HG03558 (cell line): ENCODE measurements around the gene TBC1D16.

ENCODE experiments used
- ATAC-seq: cut with Tn5 transposase; IDR thresholded peaks from one replicate; pipeline ENCODE4 v1.9.1; 2021; ENCODE audit warnings: moderate number of reproducible peaks; ENCODE audit not compliant: unreplicated experiment; ENCODE audit errors: extremely low read depth

Gene TBC1D16

GRCh38 chr17:79942591-79943346 is 92.9 kb downstream of the TBC1D16 start:
- no peak for ATAC-seq

GRCh38 chr17:79942011-79942405 is 93.7 kb downstream of the TBC1D16 start:
- ATAC-seq: no peak

- ATAC-seq: no peak
These were observed 94.3 kb downstream of the TBC1D16 start for GRCh38 chr17:79941088-79942010.

GRCh38 chr17:79940459-79941087 is 95.1 kb downstream of the TBC1D16 start:
- no peak for ATAC-seq

- ATAC-seq: no peak
These were observed 95.8 kb downstream of the TBC1D16 start for GRCh38 chr17:79939755-79940458.

GRCh38 chr17:79939094-79939435 is 96.6 kb downstream of the TBC1D16 start:
- ATAC-seq: no peak

GRCh38 chr17:79938336-79939093 is 97.2 kb downstream of the TBC1D16 start:
- ATAC-seq: no peak

GRCh38 chr17:79937391-79938335 is 98.0 kb downstream of the TBC1D16 start:
- ATAC-seq: no peak

- ATAC-seq: no peak
These were observed 98.9 kb downstream of the TBC1D16 start for GRCh38 chr17:79936641-79937381.

- ATAC-seq: no peak
These were observed 99.6 kb downstream of the TBC1D16 start for GRCh38 chr17:79936050-79936449.

- no peak for ATAC-seq
These were observed 100.3 kb downstream of the TBC1D16 start for GRCh38 chr17:79935197-79935885.

- ATAC-seq: no peak
These were observed 101.1 kb downstream of the TBC1D16 start for GRCh38 chr17:79934653-79934970.

- no peak for ATAC-seq
These were observed 101.6 kb downstream of the TBC1D16 start for GRCh38 chr17:79933863-79934652.

- no peak for ATAC-seq
These were observed 103.0 kb downstream of the TBC1D16 start for GRCh38 chr17:79932451-79933306.

- ATAC-seq: no peak
These were observed 103.8 kb downstream of the TBC1D16 start for GRCh38 chr17:79931817-79932309.
